Neural progenitor cell (in vitro differentiated cells): ENCODE results near the gene EVC.

Source experiments
- EZH2 ChIP-seq: fragments of 200-600 bp; sonication (generic); IDR thresholded peaks from 2 replicates; pipeline ENCODE4 v1.6.1; 2017; ENCODE audit warnings: antibody characterized with exemption, mild to moderate bottlenecking, moderate library complexity
- EZH2phosphoT487 ChIP-seq: fragments of 200-600 bp; sonication (generic); IDR thresholded peaks from 2 replicates; pipeline ENCODE4 v1.6.1; 2017; ENCODE audit warnings: antibody characterized with exemption
- TF ChIP-seq, protein P1 (sequence below): fragments of 200-600 bp; sonication (generic); IDR thresholded peaks from 2 replicates; pipeline ENCODE4 v1.5.1; 2017; ENCODE audit warnings: antibody characterized with exemption, mild to moderate bottlenecking

DNA sequence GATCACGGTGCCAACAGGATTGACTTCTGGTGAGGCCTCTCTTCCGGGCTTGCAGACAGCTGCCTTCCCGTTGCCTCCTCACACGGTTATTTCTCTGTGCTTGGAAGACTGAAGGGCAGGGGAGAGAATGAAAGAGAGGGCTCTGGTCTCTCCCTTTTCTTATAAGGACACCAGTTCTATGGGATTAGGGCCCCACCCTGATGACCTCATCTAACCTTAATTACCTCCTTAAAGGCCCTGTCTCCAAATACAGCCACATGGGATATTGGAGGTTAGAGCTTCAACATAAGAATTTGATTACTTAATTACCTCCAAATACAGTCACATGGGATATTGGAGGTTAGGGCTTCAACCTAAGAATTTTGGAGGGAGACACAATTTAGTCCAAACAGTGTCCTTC is 46.5 kb downstream of the EVC start:
- TF ChIP-seq, protein P1, sequence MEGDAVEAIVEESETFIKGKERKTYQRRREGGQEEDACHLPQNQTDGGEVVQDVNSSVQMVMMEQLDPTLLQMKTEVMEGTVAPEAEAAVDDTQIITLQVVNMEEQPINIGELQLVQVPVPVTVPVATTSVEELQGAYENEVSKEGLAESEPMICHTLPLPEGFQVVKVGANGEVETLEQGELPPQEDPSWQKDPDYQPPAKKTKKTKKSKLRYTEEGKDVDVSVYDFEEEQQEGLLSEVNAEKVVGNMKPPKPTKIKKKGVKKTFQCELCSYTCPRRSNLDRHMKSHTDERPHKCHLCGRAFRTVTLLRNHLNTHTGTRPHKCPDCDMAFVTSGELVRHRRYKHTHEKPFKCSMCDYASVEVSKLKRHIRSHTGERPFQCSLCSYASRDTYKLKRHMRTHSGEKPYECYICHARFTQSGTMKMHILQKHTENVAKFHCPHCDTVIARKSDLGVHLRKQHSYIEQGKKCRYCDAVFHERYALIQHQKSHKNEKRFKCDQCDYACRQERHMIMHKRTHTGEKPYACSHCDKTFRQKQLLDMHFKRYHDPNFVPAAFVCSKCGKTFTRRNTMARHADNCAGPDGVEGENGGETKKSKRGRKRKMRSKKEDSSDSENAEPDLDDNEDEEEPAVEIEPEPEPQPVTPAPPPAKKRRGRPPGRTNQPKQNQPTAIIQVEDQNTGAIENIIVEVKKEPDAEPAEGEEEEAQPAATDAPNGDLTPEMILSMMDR = no peak
- TF ChIP-seq EZH2phosphoT487 = no peak
- no peak for TF ChIP-seq EZH2
